Esophagus squamous epithelium (tissue), 4 donors: Measurements from ENCODE around the gene NQO1.

ENCODE experiments used
- POLR2A ChIP-seq, 4 donors: fragments of 450-650 bp; IDR thresholded peaks; one replicate each; pipeline ENCODE4 v1.6.1; 2017; ENCODE audit warnings: antibody characterized with exemption in 4 of 4, mild to moderate bottlenecking in 4 of 4, moderate library complexity in 3 of 4
- TF ChIP-seq, protein P1 (sequence below), 6 experiments: fragments of 450-650 bp in 4 of 6; fragments of 200-600 bp in 2 of 6; sonication (generic) in 2 of 6; IDR thresholded peaks; one replicate each; pipeline ENCODE4 v1.5.1; 2016 to 2019; ENCODE audit warnings: antibody characterized with exemption in 6 of 6, mild to moderate bottlenecking in 4 of 6, moderate library complexity in 4 of 6

DNA sequence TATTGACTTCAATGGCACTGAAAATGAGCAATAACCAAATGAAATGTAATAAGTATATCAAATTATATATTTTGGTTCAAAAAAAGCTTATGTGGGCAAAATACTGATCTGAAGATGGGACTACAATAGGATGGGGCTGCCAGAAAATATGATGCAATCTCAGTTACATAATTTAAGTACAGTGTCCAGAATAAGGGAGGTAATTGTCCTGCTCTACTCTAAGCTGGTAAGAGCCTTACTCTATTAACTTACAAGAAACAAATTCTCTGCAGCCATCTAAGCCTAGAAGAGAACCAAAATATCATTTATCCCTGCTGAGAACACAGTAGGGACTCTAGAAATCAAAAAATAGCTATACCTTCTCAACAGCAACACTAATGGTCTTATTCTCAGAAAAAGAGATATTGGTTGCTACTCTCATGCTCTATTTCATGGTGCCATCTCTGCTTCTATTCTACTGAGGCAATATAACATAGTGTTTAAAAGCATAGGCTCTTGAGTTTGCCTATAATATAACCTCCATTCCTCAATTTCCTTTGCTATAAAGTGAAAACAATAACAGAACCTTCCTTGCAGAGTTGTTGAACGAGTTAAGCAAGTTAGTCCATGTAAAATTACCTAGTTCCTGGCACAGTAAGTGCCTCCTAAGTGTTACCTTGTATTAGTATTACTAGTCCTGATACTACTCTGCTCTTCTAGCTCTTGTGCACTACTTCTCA lies 19.9 kb downstream of the NQO1 start:
- no peak for TF ChIP-seq POLR2A (IDR thresholded peaks at IDR 0.05)
- TF ChIP-seq, protein P1, sequence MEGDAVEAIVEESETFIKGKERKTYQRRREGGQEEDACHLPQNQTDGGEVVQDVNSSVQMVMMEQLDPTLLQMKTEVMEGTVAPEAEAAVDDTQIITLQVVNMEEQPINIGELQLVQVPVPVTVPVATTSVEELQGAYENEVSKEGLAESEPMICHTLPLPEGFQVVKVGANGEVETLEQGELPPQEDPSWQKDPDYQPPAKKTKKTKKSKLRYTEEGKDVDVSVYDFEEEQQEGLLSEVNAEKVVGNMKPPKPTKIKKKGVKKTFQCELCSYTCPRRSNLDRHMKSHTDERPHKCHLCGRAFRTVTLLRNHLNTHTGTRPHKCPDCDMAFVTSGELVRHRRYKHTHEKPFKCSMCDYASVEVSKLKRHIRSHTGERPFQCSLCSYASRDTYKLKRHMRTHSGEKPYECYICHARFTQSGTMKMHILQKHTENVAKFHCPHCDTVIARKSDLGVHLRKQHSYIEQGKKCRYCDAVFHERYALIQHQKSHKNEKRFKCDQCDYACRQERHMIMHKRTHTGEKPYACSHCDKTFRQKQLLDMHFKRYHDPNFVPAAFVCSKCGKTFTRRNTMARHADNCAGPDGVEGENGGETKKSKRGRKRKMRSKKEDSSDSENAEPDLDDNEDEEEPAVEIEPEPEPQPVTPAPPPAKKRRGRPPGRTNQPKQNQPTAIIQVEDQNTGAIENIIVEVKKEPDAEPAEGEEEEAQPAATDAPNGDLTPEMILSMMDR (IDR thresholded peaks at IDR 0.05) = no peak
